ENCODE results near the gene FRMD1.

DNA sequence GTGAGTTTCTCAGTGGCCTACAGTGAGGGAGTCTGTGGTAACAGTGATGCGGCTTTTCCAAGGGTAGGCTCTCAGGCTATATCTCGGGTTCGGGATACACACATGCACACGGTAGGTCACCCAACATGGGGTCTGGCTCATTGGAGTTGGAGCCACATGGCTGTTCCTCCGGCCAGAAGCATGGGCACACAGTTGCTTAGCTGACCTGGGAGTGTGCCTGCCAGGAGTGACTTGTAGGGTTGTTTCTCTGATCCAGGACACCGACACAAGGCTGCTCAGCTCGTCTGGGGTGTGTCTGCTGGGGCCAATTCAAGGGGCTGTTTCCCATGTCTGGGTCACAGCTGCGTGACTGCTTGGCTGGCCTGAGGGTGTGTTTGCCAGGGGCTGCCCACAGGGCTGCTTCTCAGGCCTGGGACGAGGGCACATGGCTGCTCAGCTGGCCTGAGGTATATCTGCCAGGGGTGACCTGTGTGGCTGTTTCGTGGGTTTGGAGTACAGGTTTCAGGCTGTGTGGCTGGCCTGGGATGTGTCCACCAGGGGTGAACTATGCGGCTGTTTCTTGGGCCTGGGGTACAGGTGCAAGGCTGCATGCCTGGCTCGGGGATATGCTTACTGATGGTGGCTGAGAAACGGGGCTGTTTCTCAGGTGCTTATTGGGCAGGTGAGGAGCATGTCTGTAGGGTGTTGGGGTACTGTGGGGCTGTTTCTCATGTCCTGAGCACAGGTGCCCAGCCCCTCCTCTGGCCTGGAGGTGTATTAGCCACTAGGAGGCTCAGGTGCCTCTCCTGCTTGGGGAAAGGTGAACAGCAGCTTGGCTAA lies 66.4 kb downstream of the FRMD1 start:
- TF ChIP-seq CTCF (IDR thresholded peaks at IDR 0.05 in 4 of 5, conservative IDR thresholded peaks at IDR 0.05 in 1 of 5) (no peak), POLR2A (IDR thresholded peaks at IDR 0.05) (no peak)

Measured in gastrocnemius medialis (tissue), 4 donors.